B cell (primary cell): ENCODE measurements around the gene ABHD10. TPM values are rescaled to one million over a fixed set of nuclear protein-coding genes. Genes with fewer than 3 reads are reported as not detected.

ENCODE experiments used
- ATAC-seq: fragments of 200-7000 bp; cut with Tn5 transposase; one replicate; pipeline ENCODE4 v1.10.0; 2021; ENCODE audit warnings: low read depth, mild to moderate bottlenecking, moderate number of reproducible peaks, moderate library complexity
- CTCF ChIA-PET: fragments of 350-600 bp; sonication (Branson Sonifier 250); formaldehyde crosslinking; loops from one replicate; lab custom pipeline; 2021; ENCODE audit warnings: antibody characterized with exemption, inconsistent platforms; lab: Charles Lee
- POLR2A ChIA-PET: fragments of 350-600 bp; sonication (Branson Sonifier 250); formaldehyde crosslinking; loops from one replicate; lab custom pipeline; 2021; ENCODE audit warnings: antibody characterized with exemption; lab: Charles Lee
- DNase-seq: peaks from one replicate; pipeline ENCODE4 v3.0.0; 2013
- H2AFZ ChIP-seq: 2 replicates; pipeline ENCODE4 v1.6.1; 2012; ENCODE audit warnings: mild to moderate bottlenecking, low read depth, low read length; ENCODE audit not compliant: insufficient read depth, poor library complexity, severe bottlenecking
- H3K27ac ChIP-seq, 2 donors: 1 replicate in 1 of 2; 2 replicates in 1 of 2; pipeline ENCODE4 v1.5.1; 2012 to 2013; ENCODE audit warnings: low read length in 2 of 2, mild to moderate bottlenecking in 2 of 2, moderate library complexity in 1 of 2
- H3K27me3 ChIP-seq, 4 experiments: fragments of 200-600 bp in 1 of 4; sonication (generic) in 1 of 4; replicated peaks in 1 of 4; 1 replicate in 2 of 4; 2 replicates in 2 of 4; pipeline versions ENCODE4 v1.6.1 to v1.7.0; 2013 to 2016; ENCODE audit warnings: low read length in 3 of 4, mild to moderate bottlenecking in 2 of 4, mixed read lengths in 1 of 4, moderate library complexity in 1 of 4; ENCODE audit not compliant: insufficient read depth in 4 of 4, control insufficient read depth in 3 of 4; ENCODE audit errors: control extremely low read depth in 1 of 4
- H3K36me3 ChIP-seq, 2 experiments: replicated peaks in 1 of 2; 1 replicate in 1 of 2; 2 replicates in 1 of 2; pipeline versions ENCODE4 v1.6.1 to v1.7.1; 2013; ENCODE audit warnings: low read length in 1 of 2; ENCODE audit not compliant: insufficient read depth in 2 of 2, control insufficient read depth in 1 of 2; ENCODE audit errors: control extremely low read depth in 1 of 2, extremely low read depth in 1 of 2
- H3K4me1 ChIP-seq, 2 donors: fragments of 200-600 bp in 1 of 2; sonication (generic) in 1 of 2; 1 replicate in 1 of 2; 2 replicates in 1 of 2; pipeline versions ENCODE4 v1.5.1 to v1.6.1; 2013 to 2017; ENCODE audit warnings: low read length in 2 of 2; ENCODE audit not compliant: control insufficient read depth in 2 of 2, insufficient read depth in 2 of 2
- H3K4me2 ChIP-seq: replicated peaks from 2 replicates; pipeline ENCODE3; 2012; ENCODE audit warnings: mild to moderate bottlenecking, low read depth, low read length; ENCODE audit not compliant: poor library complexity, severe bottlenecking
- H3K4me3 ChIP-seq, 5 experiments: fragments of 200-600 bp in 1 of 5; sonication (generic) in 1 of 5; 1 replicate in 3 of 5; 2 replicates in 2 of 5; pipeline versions ENCODE4 v1.5.1 to v1.7.0; 2011 to 2016; ENCODE audit warnings: low read length in 4 of 5, mild to moderate bottlenecking in 4 of 5, low read depth in 2 of 5, control low read depth in 1 of 5, moderate library complexity in 1 of 5; ENCODE audit not compliant: insufficient read depth in 1 of 5; ENCODE audit errors: control extremely low read depth in 1 of 5, extremely low read depth in 1 of 5
- H3K79me2 ChIP-seq: fragments of 200-600 bp; sonication (generic); one replicate; pipeline ENCODE4 v1.6.0; 2016; ENCODE audit warnings: low read length; ENCODE audit not compliant: control insufficient read depth, insufficient read depth
- H3K9ac ChIP-seq: fragments of 200-600 bp; sonication (generic); 2 replicates; pipeline ENCODE4 v1.6.1; 2017; ENCODE audit warnings: mild to moderate bottlenecking, low read length, moderate library complexity
- H3K9me3 ChIP-seq, 3 donors: one replicate each; pipeline versions ENCODE4 v1.6.1 to v1.7.1; 2013; ENCODE audit warnings: low read length in 2 of 3; ENCODE audit not compliant: control insufficient read depth in 2 of 3, insufficient read depth in 1 of 3; ENCODE audit errors: control extremely low read depth in 1 of 3
- H4K20me1 ChIP-seq: 2 replicates; pipeline ENCODE4 v1.6.0; 2012; ENCODE audit warnings: mild to moderate bottlenecking, low read length; ENCODE audit not compliant: insufficient read depth, control insufficient read depth, poor library complexity, severe bottlenecking
- H3K27ac Mint-ChIP-seq: one replicate; pipeline ENCODE4 v1.8.0; 2021; ENCODE audit warnings: mixed read lengths
- H3K27me3 Mint-ChIP-seq: one replicate; pipeline ENCODE4 v1.8.0; 2021; ENCODE audit warnings: mixed read lengths
- H3K4me1 Mint-ChIP-seq: one replicate; pipeline ENCODE4 v1.8.0; 2021; ENCODE audit warnings: mixed read lengths
- H3K4me3 Mint-ChIP-seq: one replicate; pipeline ENCODE4 v1.8.0; 2021; ENCODE audit warnings: mixed read lengths
- H3K9me3 Mint-ChIP-seq: one replicate; pipeline ENCODE4 v1.8.0; 2022; ENCODE audit warnings: mixed read lengths; ENCODE audit not compliant: insufficient read depth
- CTCF ChIP-seq: fragments of 200-600 bp; IDR thresholded peaks from one replicate; pipeline ENCODE4 v1.8.0; 2022; ENCODE audit warnings: antibody characterized with exemption, mild to moderate bottlenecking
- EZH2 ChIP-seq: IDR thresholded peaks from 2 replicates; pipeline ENCODE4 v1.6.1; 2012; ENCODE audit warnings: borderline replicate concordance, low read depth, mild to moderate bottlenecking, moderate library complexity, low read length; ENCODE audit not compliant: insufficient read depth, poor library complexity, severe bottlenecking
- WGBS: methylation state at CpG from one replicate; pipeline ENCODE4 v1.1.5; 2013; ENCODE audit warnings: missing lambda C conversion rate; ENCODE audit not compliant: insufficient coverage; 5-methylcytosine and 5-hydroxymethylcytosine counted together
- intact Hi-C: fragments of 100-400 bp; cut with micrococcal nuclease; formaldehyde crosslinking; loops from one replicate; pipeline ENCODE4 v1.10.0; 2022
- polyA plus RNA-seq: library from polyadenylated mRNA; depleted of rRNA; stranded (reverse); fragments of >200 nt; gene quantifications from 2 replicates; pipeline ENCODE4 v1.2.3, GENCODE V29; 2012
- total RNA-seq, 2 donors: library from RNA; stranded (reverse); fragments of 120-200 nt in 1 of 2; gene quantifications; 1 replicate in 1 of 2; 2 replicates in 1 of 2; pipeline versions ENCODE4 v1.2.3 to v1.2.4, GENCODE V29; 2013 to 2022

ABHD10 gene
- total and polyA plus RNA-seq, 2 donors (not counting 1 experiment from before 2014, with no cell fraction given) = 22.1 to 40.1 TPM

GRCh38 chr3:111943533-111943932 is 35.3 kb upstream of the ABHD10 start:
- no peak for ATAC-seq
- no peaks in the 10 kb centered on the region for H3K4me1 ChIP-seq
- Mint-ChIP-seq H3K27me3 (peaks cover 5% of the 10 kb centered on the region), H3K27ac (no peak overlapping the region), H3K4me1 (no peaks in the 10 kb centered on the region), H3K4me3 (no peak overlapping the region), H3K9me3 (no peaks in the 10 kb centered on the region)
- H3K27ac ChIP-seq = no peak overlapping the region
- H3K4me2 ChIP-seq = no peak overlapping the region
- no peaks in the 10 kb centered on the region for H3K9me3 ChIP-seq
- no peaks in the 10 kb centered on the region for H3K79me2 ChIP-seq
- H3K9ac ChIP-seq = no peak overlapping the region
- peaks cover 0 to 1% of the 10 kb centered on the region in 2 experiments for H3K36me3 ChIP-seq
- ChIA-PET POLR2A (no interaction called here), CTCF (no interaction called here)
- H2AFZ ChIP-seq = no peak overlapping the region
- no peak overlapping the region for H3K4me3 ChIP-seq
- intact Hi-C loops = no loop called here
- DNase-seq = no peak
- no peaks in the 10 kb centered on the region for H4K20me1 ChIP-seq
- no peak for TF ChIP-seq EZH2
- no peaks in the 10 kb centered on the region for H3K27me3 ChIP-seq
- no CpG with 5 or more reads among the region's 2 CpGs for WGBS

GRCh38 chr3:111944372-111944771 is 34.5 kb upstream of the ABHD10 start:
- H3K9me3 Mint-ChIP-seq = no peaks in the 10 kb centered on the region
- intact Hi-C loops = no loop called here
- no peak overlapping the region for H3K27ac Mint-ChIP-seq
- no peaks in the 10 kb centered on the region for H3K79me2 ChIP-seq
- WGBS = 100% methylated on average over 4 of the region's 4 CpGs
- DNase-seq = no peak
- no peak overlapping the region for H3K27ac ChIP-seq
- H3K4me2 ChIP-seq = no peak overlapping the region
- no peaks in the 10 kb centered on the region for H3K4me1 ChIP-seq
- no peaks in the 10 kb centered on the region for H4K20me1 ChIP-seq
- H2AFZ ChIP-seq = no peak overlapping the region
- ATAC-seq = no peak
- peaks cover 0 to 1% of the 10 kb centered on the region in 2 experiments for H3K36me3 ChIP-seq
- H3K27me3 ChIP-seq = no peaks in the 10 kb centered on the region
- no peaks in the 10 kb centered on the region for H3K27me3 Mint-ChIP-seq
- no peak overlapping the region for H3K9ac ChIP-seq
- H3K4me3 ChIP-seq = no peak overlapping the region
- no peak overlapping the region for H3K4me3 Mint-ChIP-seq
- no peak for TF ChIP-seq EZH2
- TF ChIP-seq CTCF = no peak
- ChIA-PET POLR2A (no interaction called here), CTCF (no interaction called here)
- no peaks in the 10 kb centered on the region for H3K4me1 Mint-ChIP-seq
- H3K9me3 ChIP-seq = no peaks in the 10 kb centered on the region
